ES-I3 (cell line): Measurements from ENCODE around the gene TBX20.
"Not testable (repeated sequence)": the region's sequence is repeated elsewhere in the genome, so short reads cannot be mapped to it uniquely, and the experiment has no call there.

ENCODE experiments used
- H3K36me3 ChIP-seq: 2 replicates; pipeline ENCODE4 v1.6.1; 2013; ENCODE audit warnings: mild to moderate bottlenecking, low read length, control low read depth, moderate library complexity; ENCODE audit not compliant: insufficient read depth
- H3K4me1 ChIP-seq: 2 replicates; pipeline ENCODE4 v1.6.1; 2013; ENCODE audit warnings: mild to moderate bottlenecking, control low read depth, low read length; ENCODE audit not compliant: insufficient read depth
- H3K9ac ChIP-seq: 2 replicates; pipeline ENCODE4 v1.6.1; 2013; ENCODE audit warnings: low read depth, mild to moderate bottlenecking, low read length, moderate library complexity
- H3K9me3 ChIP-seq: 2 replicates; pipeline ENCODE4 v1.6.1; 2013; ENCODE audit warnings: mild to moderate bottlenecking, low read length, moderate library complexity; ENCODE audit not compliant: control insufficient read depth, insufficient read depth

Gene TBX20

DNA sequence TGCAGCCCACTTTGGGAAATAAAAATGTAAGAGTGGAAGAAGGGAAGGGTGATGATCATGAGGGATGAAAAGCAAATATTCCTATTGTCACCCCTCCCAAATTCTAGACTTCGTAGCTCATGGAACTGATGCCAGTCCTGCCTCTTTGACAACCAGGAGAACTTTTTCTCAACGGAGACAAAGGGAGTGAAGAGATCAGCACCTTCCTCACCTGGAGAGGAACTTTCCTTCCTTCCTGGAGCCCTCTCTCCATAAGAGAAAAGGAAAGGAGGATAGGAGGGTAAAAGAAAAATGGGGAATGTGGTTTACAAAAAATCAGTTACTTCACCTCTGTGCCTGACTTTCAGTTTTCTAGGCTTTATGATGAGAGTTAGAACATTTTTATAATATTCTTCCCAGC lies 3.4 kb downstream of the TBX20 start:
- no peaks in the 10 kb centered on the region for H3K9me3 ChIP-seq
- H3K9ac ChIP-seq = no peak overlapping the region
- H3K36me3 ChIP-seq = no peaks in the 10 kb centered on the region
- 0 out of 2 replicates have a peak, but pooled peaks cover 5% of the 10 kb centered on the region for H3K4me1 ChIP-seq

DNA sequence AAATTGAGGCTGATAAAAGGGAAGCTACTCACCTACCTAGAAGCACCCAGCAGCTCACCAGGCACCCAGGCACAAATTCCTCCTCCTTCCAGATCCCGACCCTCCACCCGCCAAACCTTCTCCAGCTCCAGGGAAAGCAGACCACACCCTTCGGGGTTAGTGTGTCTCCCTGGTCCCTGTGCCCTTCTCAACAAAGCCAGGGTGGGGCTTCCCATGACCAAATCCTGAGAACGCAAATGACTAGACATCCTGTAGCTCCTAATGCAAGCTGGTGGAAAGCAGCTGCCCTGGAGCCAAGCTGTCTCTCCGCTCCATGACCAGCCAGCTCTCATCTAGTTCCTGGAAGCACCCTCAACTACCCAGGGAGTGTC lies 4.4 kb downstream of the TBX20 start:
- Histone ChIP-seq H3K36me3 (no peaks in the 10 kb centered on the region), H3K9me3 (no peaks in the 10 kb centered on the region), H3K9ac (peak overlapping the region; percentile 50; the same call in 1 of the 2 replicates), H3K4me1 (0 out of 2 replicates have a peak, but pooled peaks cover 5% of the 10 kb centered on the region)

GRCh38 chr7:35248576-35249536 lies 5.0 kb downstream of the TBX20 start:
- no peaks in the 10 kb centered on the region for H3K36me3 ChIP-seq
- H3K4me1 ChIP-seq = 0 out of 2 replicates have a peak, but pooled peaks cover 5% of the 10 kb centered on the region
- H3K9me3 ChIP-seq = no peaks in the 10 kb centered on the region
- peak overlapping the region; percentile 50; the same call in 1 of the 2 replicates for H3K9ac ChIP-seq

DNA sequence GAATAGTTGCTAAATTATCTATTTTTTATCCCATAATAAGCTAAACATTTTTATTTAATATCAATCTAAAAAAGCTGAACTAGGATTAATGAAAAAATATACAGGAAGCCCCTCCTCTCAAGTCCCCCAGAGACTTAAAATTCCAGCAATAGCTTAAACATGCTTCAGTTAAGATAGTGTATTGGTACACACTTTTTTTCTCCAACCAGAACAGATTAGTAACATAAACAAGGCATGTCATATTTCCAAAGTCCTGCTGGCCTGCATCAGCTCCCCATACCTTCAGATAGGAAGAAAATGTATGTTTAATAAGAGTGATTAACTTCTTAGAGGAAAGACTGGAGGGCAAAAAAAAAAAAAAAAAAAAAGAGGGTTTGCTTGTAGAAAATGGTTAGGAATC lies 7.1 kb downstream of the TBX20 start:
- 0 out of 2 replicates have a peak, but pooled peaks cover 5% of the 10 kb centered on the region for H3K4me1 ChIP-seq
- no peak overlapping the region for H3K9ac ChIP-seq
- H3K9me3 ChIP-seq = no peaks in the 10 kb centered on the region
- no peaks in the 10 kb centered on the region for H3K36me3 ChIP-seq

- H3K36me3 ChIP-seq = no peaks in the 10 kb centered on the region
- no peaks in the 10 kb centered on the region for H3K4me1 ChIP-seq
- H3K9me3 ChIP-seq = no peaks in the 10 kb centered on the region
- H3K9ac ChIP-seq = no peak overlapping the region
These were observed 12.0 kb downstream of the TBX20 start for GRCh38 chr7:35241884-35242283.

DNA sequence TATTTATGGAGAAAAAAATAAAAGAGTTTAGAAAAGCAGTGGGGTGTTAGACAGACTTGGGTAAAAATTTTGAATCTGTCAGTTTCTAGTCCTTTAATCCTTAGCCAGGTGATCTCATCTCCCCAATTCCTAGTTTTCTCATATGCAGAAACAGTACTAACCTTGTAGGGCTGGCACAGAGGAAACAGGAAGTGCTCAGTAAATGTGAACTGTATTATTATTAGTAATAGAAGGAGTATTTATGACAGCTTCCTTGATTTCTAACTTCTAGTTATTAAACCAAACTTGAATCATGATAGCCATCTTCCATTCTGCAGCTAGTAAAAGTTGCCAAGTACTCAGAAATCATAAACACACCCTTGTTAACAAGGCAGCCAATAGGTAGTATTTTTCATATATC lies 12.5 kb downstream of the TBX20 start:
- H3K9me3 ChIP-seq = no peaks in the 10 kb centered on the region
- no peaks in the 10 kb centered on the region for H3K36me3 ChIP-seq
- no peak overlapping the region for H3K9ac ChIP-seq
- no peaks in the 10 kb centered on the region for H3K4me1 ChIP-seq

DNA sequence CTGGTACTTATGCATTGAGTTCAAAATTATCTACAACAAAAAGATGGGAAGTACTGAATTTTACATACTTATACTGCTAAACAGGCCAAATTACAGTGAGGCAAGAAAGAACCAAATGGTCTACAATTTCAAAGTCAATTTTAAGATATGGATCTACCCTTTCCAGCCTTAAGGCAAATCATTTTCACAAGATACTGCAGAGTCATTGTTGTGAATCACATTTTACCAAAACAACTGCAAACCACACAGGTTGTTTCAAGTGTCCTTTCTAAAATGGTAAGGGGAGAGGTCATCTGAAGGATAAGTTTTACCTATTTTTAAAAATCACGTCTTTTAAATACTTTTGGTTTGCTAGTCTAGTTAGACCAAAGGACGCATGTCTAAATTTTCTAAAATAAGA lies 12.9 kb downstream of the TBX20 start:
- H3K4me1 ChIP-seq, H3K36me3 ChIP-seq, H3K9me3 ChIP-seq, H3K9ac ChIP-seq: not testable (repeated sequence)

GRCh38 chr7:35238456-35238855 lies 15.4 kb downstream of the TBX20 start:
- H3K36me3 ChIP-seq, H3K9ac ChIP-seq, H3K4me1 ChIP-seq, H3K9me3 ChIP-seq: not testable (repeated sequence)

DNA sequence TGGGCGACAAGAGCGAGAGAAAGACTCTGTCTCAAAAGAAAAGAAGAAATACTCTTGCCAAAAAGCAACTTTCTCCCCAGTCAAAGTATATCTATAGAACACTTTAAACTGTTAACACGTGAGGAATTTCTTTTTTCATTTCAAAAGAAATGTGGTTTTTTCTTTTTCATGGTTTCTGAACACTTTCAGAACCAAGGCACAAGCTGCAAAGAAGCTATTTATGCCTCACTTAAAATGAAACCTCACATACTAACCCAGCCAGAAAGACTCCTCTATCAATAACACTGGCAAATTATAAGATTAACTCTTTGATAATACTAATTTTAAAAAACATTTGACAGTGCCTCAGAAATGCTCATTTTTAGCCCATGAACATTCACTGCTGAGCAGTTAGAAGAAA lies 20.9 kb downstream of the TBX20 start:
- no peak overlapping the region for H3K9ac ChIP-seq
- H3K36me3 ChIP-seq = no peaks in the 10 kb centered on the region
- no peaks in the 10 kb centered on the region for H3K4me1 ChIP-seq
- H3K9me3 ChIP-seq = no peaks in the 10 kb centered on the region

DNA sequence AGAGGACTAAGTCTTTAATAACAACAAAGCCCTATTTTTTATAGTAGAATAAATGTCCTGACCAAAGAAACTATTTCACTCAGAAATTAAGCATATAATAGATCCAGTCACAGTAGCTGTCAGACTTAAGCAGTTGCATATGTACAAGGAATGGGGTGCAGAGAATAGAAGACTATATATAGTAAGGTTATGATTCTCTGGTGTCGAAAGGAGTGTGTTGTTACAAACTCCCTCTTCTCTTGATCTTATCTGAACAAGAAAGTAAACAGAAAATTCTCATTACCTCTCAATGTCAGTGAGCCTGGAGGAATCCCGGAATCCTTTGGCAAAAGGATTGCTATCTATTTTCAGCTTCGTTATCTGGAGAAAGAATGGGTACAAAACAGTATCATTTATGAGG lies 22.7 kb downstream of the TBX20 start:
- H3K36me3 ChIP-seq, H3K9ac ChIP-seq, H3K4me1 ChIP-seq, H3K9me3 ChIP-seq: not testable (repeated sequence)

DNA sequence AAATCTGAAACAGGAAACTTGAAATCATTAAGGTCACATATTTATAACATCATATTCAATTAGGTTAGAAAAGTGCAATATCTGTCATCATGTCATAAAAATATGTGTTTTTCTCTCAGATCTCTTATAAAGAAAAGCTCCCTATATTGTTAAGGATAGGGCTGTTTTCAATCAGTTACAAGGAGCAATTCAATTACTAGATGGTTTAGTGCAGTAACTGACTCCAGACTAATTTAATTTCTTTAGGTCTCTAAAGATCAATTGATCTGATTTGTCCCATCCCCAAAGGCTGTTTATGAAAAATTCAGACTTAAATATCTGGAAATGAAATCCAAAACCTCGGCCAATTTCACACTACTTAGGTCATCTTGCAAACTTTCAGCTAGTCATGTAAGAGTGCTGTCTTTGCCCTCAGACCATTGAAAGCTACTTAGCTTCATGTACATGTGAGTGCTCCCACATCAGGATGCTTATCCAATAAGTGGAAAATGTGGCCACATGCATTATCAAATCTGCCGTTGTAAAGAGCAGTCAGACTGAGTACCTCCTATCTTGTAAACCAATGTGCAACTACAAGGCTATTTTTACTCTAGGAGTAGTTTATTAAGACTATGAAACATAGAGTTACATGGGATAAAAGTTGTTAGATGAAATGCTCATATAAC lies 24.7 kb downstream of the TBX20 start:
- H3K36me3 ChIP-seq, H3K9ac ChIP-seq, H3K9me3 ChIP-seq, H3K4me1 ChIP-seq: not testable (repeated sequence)

DNA sequence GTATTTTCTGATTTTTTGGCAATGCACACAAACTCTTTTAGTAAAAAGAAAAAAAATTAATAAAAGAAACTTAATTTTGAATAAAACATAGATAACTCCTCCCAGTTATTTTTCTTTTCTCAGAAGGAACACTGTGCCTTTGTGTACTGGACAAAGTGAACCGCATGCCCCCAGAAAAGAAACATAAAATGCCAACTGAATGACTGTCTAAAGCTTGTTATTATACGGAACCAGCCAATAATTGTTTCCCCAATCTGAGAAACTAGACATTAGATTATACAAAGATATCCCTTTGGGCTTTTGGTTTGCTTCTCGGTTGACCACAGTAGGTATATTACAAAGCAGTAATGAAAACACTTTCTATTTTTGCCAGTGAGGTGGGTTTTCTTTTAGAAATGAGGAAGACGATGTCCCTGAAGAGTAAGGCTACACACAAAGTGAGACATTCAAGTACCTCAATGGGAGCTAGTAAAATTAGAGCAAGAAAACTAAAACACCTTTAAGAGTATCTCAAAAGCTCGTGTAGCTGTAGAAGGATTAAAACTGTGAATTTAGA lies 25.3 kb downstream of the TBX20 start:
- H3K4me1 ChIP-seq, H3K9me3 ChIP-seq, H3K36me3 ChIP-seq, H3K9ac ChIP-seq: not testable (repeated sequence)

- not testable (repeated sequence) for H3K9me3 ChIP-seq, H3K36me3 ChIP-seq, H3K9ac ChIP-seq, H3K4me1 ChIP-seq
These were observed 26.5 kb downstream of the TBX20 start for GRCh38 chr7:35227438-35227837.

- not testable (repeated sequence) for H3K4me1 ChIP-seq, H3K9ac ChIP-seq, H3K36me3 ChIP-seq, H3K9me3 ChIP-seq
These were observed 31.5 kb downstream of the TBX20 start for GRCh38 chr7:35222445-35222844.

GRCh38 chr7:35220176-35220575 lies 33.7 kb downstream of the TBX20 start:
- H3K9me3 ChIP-seq, H3K9ac ChIP-seq, H3K36me3 ChIP-seq, H3K4me1 ChIP-seq: not testable (repeated sequence)
